Measurements from ENCODE around the gene ADGRB2. TPM values are rescaled to one million over a fixed set of nuclear protein-coding genes. Genes with fewer than 3 reads are reported as not detected.

ADGRB2 gene
- total RNA-seq, 1 experiment from 2014 or later, result 34.8 TPM

GRCh38 chr1:31746687-31747086 lies 17.5 kb downstream of the ADGRB2 start:
- POLR2A ChIA-PET, result no interaction called here
- CTCF ChIA-PET, result no interaction called here
- no TSS peak for BruUV-seq (replicated peaks)

DNA sequence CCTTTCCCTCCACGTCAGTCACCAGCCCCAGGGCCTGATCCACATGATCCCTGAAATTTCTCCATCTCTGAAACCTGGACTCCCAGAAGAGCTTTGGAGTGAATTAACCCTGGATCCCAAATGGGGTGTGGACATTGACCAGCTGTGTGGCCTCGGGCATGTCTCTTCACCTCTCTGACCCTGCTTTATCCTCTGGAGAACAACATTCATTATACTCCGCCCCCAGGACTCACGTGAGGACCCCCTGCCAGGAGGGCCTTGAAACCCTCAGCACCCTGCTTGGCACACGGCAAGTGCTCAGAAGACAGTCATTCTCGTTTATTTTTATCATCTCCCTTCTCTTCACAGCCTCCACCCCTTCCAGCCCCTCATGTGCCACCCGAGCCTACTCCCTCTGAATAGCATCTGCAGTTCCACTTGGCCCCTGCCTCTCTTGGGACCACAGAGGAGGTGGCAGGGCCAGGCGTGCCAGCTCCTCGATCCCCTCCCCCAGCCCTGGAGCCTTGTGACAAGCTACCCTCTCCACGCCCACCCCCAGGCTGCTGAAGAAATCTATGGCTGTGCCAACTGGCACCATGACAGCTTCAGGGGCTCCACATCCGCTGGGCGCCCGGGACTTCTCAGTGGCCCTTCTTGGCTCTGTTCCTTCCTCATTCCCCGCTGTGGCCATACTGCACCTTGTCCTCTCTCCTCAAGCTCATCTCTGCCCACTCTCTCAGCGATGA lies 18.0 kb downstream of the ADGRB2 start:
- Histone ChIP-seq H3K4me3 (ENCODE audit: low read depth in 2 of 2, low read length in 2 of 2) (no peak overlapping the region), H3K27ac (ENCODE audit: low read length) (no peak overlapping the region), H3K4me1 (ENCODE audit: control insufficient read depth, insufficient read depth, low read length) (peaks cover 36% of the 10 kb centered on the region), H3K9me3 (ENCODE audit: control insufficient read depth, insufficient read depth, low read depth, low read length) (no peaks in the 10 kb centered on the region), H3K27me3 (ENCODE audit: control insufficient read depth, insufficient read depth, low read length) (no peaks in the 10 kb centered on the region), H3K36me3 (ENCODE audit: control insufficient read depth, insufficient read depth, low read length) (no peaks in the 10 kb centered on the region)
- no peak for TF ChIP-seq TCF7L2 (IDR thresholded peaks at IDR 0.05; ENCODE audit: low read depth, low read length)
- TF ChIP-seq POLR2AphosphoS5 (IDR thresholded peaks at IDR 0.05; ENCODE audit: low read depth, low read length), result no peak
- no peak for TF ChIP-seq SIN3A (IDR thresholded peaks at IDR 0.05; ENCODE audit: borderline replicate concordance, insufficient read depth, low read depth, low read length)
- no peak for TF ChIP-seq REST (IDR thresholded peaks at IDR 0.05; ENCODE audit: insufficient read depth in 1 of 2, low read depth in 2 of 2, low read length in 1 of 2)
- TF ChIP-seq, protein P1, sequence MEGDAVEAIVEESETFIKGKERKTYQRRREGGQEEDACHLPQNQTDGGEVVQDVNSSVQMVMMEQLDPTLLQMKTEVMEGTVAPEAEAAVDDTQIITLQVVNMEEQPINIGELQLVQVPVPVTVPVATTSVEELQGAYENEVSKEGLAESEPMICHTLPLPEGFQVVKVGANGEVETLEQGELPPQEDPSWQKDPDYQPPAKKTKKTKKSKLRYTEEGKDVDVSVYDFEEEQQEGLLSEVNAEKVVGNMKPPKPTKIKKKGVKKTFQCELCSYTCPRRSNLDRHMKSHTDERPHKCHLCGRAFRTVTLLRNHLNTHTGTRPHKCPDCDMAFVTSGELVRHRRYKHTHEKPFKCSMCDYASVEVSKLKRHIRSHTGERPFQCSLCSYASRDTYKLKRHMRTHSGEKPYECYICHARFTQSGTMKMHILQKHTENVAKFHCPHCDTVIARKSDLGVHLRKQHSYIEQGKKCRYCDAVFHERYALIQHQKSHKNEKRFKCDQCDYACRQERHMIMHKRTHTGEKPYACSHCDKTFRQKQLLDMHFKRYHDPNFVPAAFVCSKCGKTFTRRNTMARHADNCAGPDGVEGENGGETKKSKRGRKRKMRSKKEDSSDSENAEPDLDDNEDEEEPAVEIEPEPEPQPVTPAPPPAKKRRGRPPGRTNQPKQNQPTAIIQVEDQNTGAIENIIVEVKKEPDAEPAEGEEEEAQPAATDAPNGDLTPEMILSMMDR (IDR thresholded peaks at IDR 0.05), result no peak
- no peak for DNase-seq (ENCODE audit: low read depth, low spot score)
- BruUV-seq (replicated peaks), result no TSS peak
- ChIA-PET POLR2A (interaction anchor here (0.6 kb wide), 1 partner anchor 19 kb away, joined by 3 read pairs; no protein-coding TSS in a partner anchor), CTCF (interaction anchor here (0.6 to 1.6 kb wide), 6 partner anchors 19 to 218 kb away, joined by 3 to 17 read pairs (median 5); no protein-coding TSS in a partner anchor)
- ATAC-seq, result no peak; the same call in 1 of the 2 replicates
- intact Hi-C loops (cut with micrococcal nuclease; ENCODE audit: unreplicated experiment), result loop anchor here (10.0 kb wide), 1 partner anchor 81 kb away; no protein-coding TSS in a partner anchor
- in situ Hi-C loops (cut with HindIII; ENCODE audit: low pct_unique_long_range_greater_than_20kb, low sequenced_read_pairs), result no loop called here

More at GRCh38 chr1:31746687-31747086, 17.5 kb downstream of the ADGRB2 start:
- Histone ChIP-seq H3K27me3 (ENCODE audit: control insufficient read depth, insufficient read depth, low read length) (no peaks in the 10 kb centered on the region), H3K36me3 (ENCODE audit: control insufficient read depth, insufficient read depth, low read length) (no peaks in the 10 kb centered on the region), H3K4me3 (ENCODE audit: low read depth in 2 of 2, low read length in 2 of 2) (no peak overlapping the region), H3K9me3 (ENCODE audit: control insufficient read depth, insufficient read depth, low read depth, low read length) (no peaks in the 10 kb centered on the region), H3K27ac (ENCODE audit: low read length) (no peak overlapping the region), H3K4me1 (ENCODE audit: control insufficient read depth, insufficient read depth, low read length) (peaks cover 36% of the 10 kb centered on the region)
- no peak for ATAC-seq
- TF ChIP-seq REST (IDR thresholded peaks at IDR 0.05; ENCODE audit: insufficient read depth in 1 of 2, low read depth in 2 of 2, low read length in 1 of 2), result no peak
- no peak for TF ChIP-seq TCF7L2 (IDR thresholded peaks at IDR 0.05; ENCODE audit: low read depth, low read length)
- TF ChIP-seq, protein P1 (IDR thresholded peaks at IDR 0.05), result no peak
- TF ChIP-seq SIN3A (IDR thresholded peaks at IDR 0.05; ENCODE audit: borderline replicate concordance, insufficient read depth, low read depth, low read length), result no peak
- no peak for TF ChIP-seq POLR2AphosphoS5 (IDR thresholded peaks at IDR 0.05; ENCODE audit: low read depth, low read length)
- no peak for DNase-seq (ENCODE audit: low read depth, low spot score)
- in situ Hi-C loops (cut with HindIII; ENCODE audit: low pct_unique_long_range_greater_than_20kb, low sequenced_read_pairs) (no loop called here), intact Hi-C loops (cut with micrococcal nuclease; ENCODE audit: unreplicated experiment) (loop anchor here (10.0 kb wide), 1 partner anchor 82 kb away; no protein-coding TSS in a partner anchor)
